Naive thymus-derived CD4-positive, alpha-beta T cell (primary cell): Measurements from ENCODE around the gene LPAR1. TPM values are rescaled to one million over a fixed set of nuclear protein-coding genes. Genes with fewer than 3 reads are reported as not detected.
"Not testable (repeated sequence)": the region's sequence is repeated elsewhere in the genome, so short reads cannot be mapped to it uniquely, and the experiment has no call there.

ENCODE experiments used
- ATAC-seq: fragments of 150-1000 bp; cut with Tn5 transposase; 2 replicates; pipeline ENCODE4 v1.10.0; 2021; ENCODE audit warnings: mild to moderate bottlenecking, moderate library complexity
- CTCF ChIA-PET: fragments of 350-600 bp; sonication (Branson Sonifier 250); formaldehyde crosslinking; loops from one replicate; lab custom pipeline; 2021; ENCODE audit warnings: antibody characterized with exemption; lab: Charles Lee
- POLR2A ChIA-PET: fragments of 350-600 bp; sonication (Branson Sonifier 250); formaldehyde crosslinking; loops from one replicate; lab custom pipeline; 2021; ENCODE audit warnings: antibody characterized with exemption, inconsistent platforms; lab: Charles Lee
- DNase-seq, 9 donors: peaks; one replicate each; pipeline versions ENCODE4 v3.0.0 to v3.0.0-alpha.2; 2020 to 2022; ENCODE audit warnings: mixed read lengths in 1 of 9
- H3K27ac ChIP-seq: one replicate; pipeline ENCODE4 v1.7.0; 2013; ENCODE audit warnings: mild to moderate bottlenecking, low read depth, low read length, moderate library complexity
- H3K27me3 ChIP-seq, 2 donors: one replicate each; pipeline ENCODE4 v1.7.0; 2013; ENCODE audit warnings: low read length in 2 of 2, mild to moderate bottlenecking in 2 of 2, moderate library complexity in 2 of 2; ENCODE audit not compliant: control insufficient read depth in 2 of 2, insufficient read depth in 2 of 2
- H3K36me3 ChIP-seq, 3 experiments: 1 replicate in 2 of 3; 2 replicates in 1 of 3; pipeline ENCODE4 v1.7.0; 2013; ENCODE audit warnings: low read length in 3 of 3, mild to moderate bottlenecking in 3 of 3, moderate library complexity in 1 of 3; ENCODE audit not compliant: insufficient read depth in 3 of 3, control insufficient read depth in 2 of 3
- H3K4me1 ChIP-seq, 2 donors: one replicate each; pipeline ENCODE4 v1.7.0; 2013; ENCODE audit warnings: low read length in 2 of 2, mild to moderate bottlenecking in 2 of 2, moderate library complexity in 1 of 2; ENCODE audit not compliant: control insufficient read depth in 2 of 2, insufficient read depth in 2 of 2
- H3K4me3 ChIP-seq: 2 replicates; pipeline ENCODE4 v1.7.0; 2013; ENCODE audit warnings: mild to moderate bottlenecking, low read length
- H3K9me3 ChIP-seq, 3 experiments: 1 replicate in 2 of 3; 2 replicates in 1 of 3; pipeline ENCODE4 v1.7.0; 2013; ENCODE audit warnings: low read length in 3 of 3; ENCODE audit not compliant: control insufficient read depth in 2 of 3
- H3K27ac Mint-ChIP-seq, 9 donors: one replicate each; pipeline ENCODE4 v1.8.0; 2020 to 2022; ENCODE audit warnings: mixed read lengths in 9 of 9, mild to moderate bottlenecking in 8 of 9, moderate library complexity in 5 of 9, inconsistent platforms in 2 of 9
- H3K27me3 Mint-ChIP-seq, 5 donors: one replicate each; pipeline ENCODE4 v1.8.0; 2021 to 2022; ENCODE audit warnings: mixed read lengths in 5 of 5, mild to moderate bottlenecking in 1 of 5
- H3K36me3 Mint-ChIP-seq, 5 donors: one replicate each; pipeline ENCODE4 v1.8.0; 2020 to 2022; ENCODE audit warnings: mixed read lengths in 5 of 5, mild to moderate bottlenecking in 3 of 5, inconsistent platforms in 1 of 5
- H3K4me1 Mint-ChIP-seq, 7 donors: one replicate each; pipeline ENCODE4 v1.8.0; 2020 to 2022; ENCODE audit warnings: mixed read lengths in 7 of 7, mild to moderate bottlenecking in 3 of 7, inconsistent platforms in 1 of 7
- H3K4me3 Mint-ChIP-seq, 10 donors: one replicate each; pipeline ENCODE4 v1.8.0; 2020 to 2022; ENCODE audit warnings: mild to moderate bottlenecking in 10 of 10, mixed read lengths in 10 of 10, moderate library complexity in 6 of 10, inconsistent platforms in 2 of 10
- H3K9me3 Mint-ChIP-seq, 11 donors: one replicate each; pipeline ENCODE4 v1.8.0; 2020 to 2022; ENCODE audit warnings: mixed read lengths in 11 of 11, mild to moderate bottlenecking in 4 of 11, inconsistent platforms in 1 of 11, moderate library complexity in 1 of 11
- intact Hi-C, 2 donors: fragments of 100-400 bp; cut with micrococcal nuclease; formaldehyde crosslinking; loops; one replicate each; pipeline ENCODE4 v1.15.1; 2023
- polyA plus RNA-seq, 2 donors: library from polyadenylated mRNA; unstranded; fragments of 300-500 nt; fragmentation: Illumina TruSeq; gene quantifications; one replicate each; pipeline ENCODE4 v1.2.3, GENCODE V29; 2021
- total RNA-seq, 6 experiments: library from RNA in 5 of 6; stranded (reverse) in 5 of 6; gene quantifications; 1 replicate in 5 of 6; 2 replicates in 1 of 6; pipeline ENCODE4 v1.2.3 and lab custom pipeline; 2021 to 2026

Gene LPAR1
- total and polyA plus RNA-seq, 7 experiments from 2014 or later = 0.13 to 1.9 (median 0.45) TPM; not detected in 4

- H3K36me3 ChIP-seq = no peaks in the 10 kb centered on the region
- H3K4me3 ChIP-seq = no peak overlapping the region
- H3K27me3 ChIP-seq = no peaks in the 10 kb centered on the region
- ATAC-seq (no peak), DNase-seq (no peak)
- ChIA-PET CTCF (no interaction called here), POLR2A (no interaction called here)
- no peaks in the 10 kb centered on the region for H3K36me3 Mint-ChIP-seq
- intact Hi-C loops = no loop called here
- H3K27ac Mint-ChIP-seq = no peak overlapping the region
- H3K9me3 ChIP-seq = no peaks in the 10 kb centered on the region
- no peak overlapping the region for H3K27ac ChIP-seq
- peaks cover 0 to 18% (median 8%) of the 10 kb centered on the region in 5 donors for H3K27me3 Mint-ChIP-seq
- no peaks in the 10 kb centered on the region for H3K4me1 ChIP-seq
- no peak overlapping the region for H3K4me3 Mint-ChIP-seq
- H3K4me1 Mint-ChIP-seq = peaks cover 0 to 4% (median 0%) of the 10 kb centered on the region in 7 donors
- peaks cover 0 to 15% (median 2%) of the 10 kb centered on the region in 11 donors for H3K9me3 Mint-ChIP-seq
Observed at GRCh38 chr9:111056538-111056937, 18.3 kb upstream of the LPAR1 start.

GRCh38 chr9:111052791-111053190 is 14.5 kb upstream of the LPAR1 start:
- H3K36me3 Mint-ChIP-seq = no peaks in the 10 kb centered on the region
- H3K27ac ChIP-seq = no peak overlapping the region
- peaks cover 0 to 4% (median 0%) of the 10 kb centered on the region in 5 donors for H3K27me3 Mint-ChIP-seq
- intact Hi-C loops = no loop called here
- ATAC-seq (no peak), DNase-seq (no peak)
- no peaks in the 10 kb centered on the region for H3K36me3 ChIP-seq
- no peak overlapping the region for H3K4me3 Mint-ChIP-seq
- H3K4me3 ChIP-seq = no peak overlapping the region
- no peak overlapping the region for H3K27ac Mint-ChIP-seq
- H3K4me1 Mint-ChIP-seq = peaks cover 0 to 1% (median 0%) of the 10 kb centered on the region in 7 donors
- ChIA-PET POLR2A (no interaction called here), CTCF (no interaction called here)
- no peaks in the 10 kb centered on the region for H3K9me3 ChIP-seq
- no peaks in the 10 kb centered on the region for H3K4me1 ChIP-seq
- peaks cover 0 to 7% (median 0%) of the 10 kb centered on the region in 11 donors for H3K9me3 Mint-ChIP-seq
- H3K27me3 ChIP-seq = no peaks in the 10 kb centered on the region

DNA sequence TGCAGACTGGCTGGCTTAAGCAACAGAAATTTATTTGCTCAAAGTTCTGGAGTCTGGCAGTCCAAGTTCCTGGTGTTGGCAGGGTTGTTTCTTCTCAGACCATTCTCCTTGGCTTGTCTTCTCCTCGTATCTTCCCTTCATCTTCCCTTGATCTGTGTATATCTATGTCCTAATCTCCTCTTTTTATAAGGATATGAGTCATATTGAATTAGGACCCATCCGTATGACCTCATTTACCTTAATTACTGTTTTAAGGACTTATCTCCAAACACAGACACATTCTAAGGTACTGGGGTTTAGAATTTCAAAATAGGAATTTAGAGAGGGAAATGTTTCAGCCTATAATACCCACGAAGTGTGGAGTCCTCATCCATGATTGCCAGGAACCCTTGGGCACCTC is 13.1 kb upstream of the LPAR1 start:
- H3K36me3 ChIP-seq = no peaks in the 10 kb centered on the region
- H3K4me1 Mint-ChIP-seq = peaks cover 0 to 1% (median 0%) of the 10 kb centered on the region in 7 donors
- no peak overlapping the region for H3K27ac ChIP-seq
- CTCF ChIA-PET = no interaction called here
- no peaks in the 10 kb centered on the region for H3K9me3 ChIP-seq
- no peak overlapping the region for H3K4me3 Mint-ChIP-seq
- POLR2A ChIA-PET = no interaction called here
- H3K27me3 ChIP-seq = no peaks in the 10 kb centered on the region
- peaks cover 0 to 16% (median 2%) of the 10 kb centered on the region in 11 donors for H3K9me3 Mint-ChIP-seq
- DNase-seq (no peak), ATAC-seq (no peak)
- H3K27me3 Mint-ChIP-seq = peaks cover 0 to 7% (median 0%) of the 10 kb centered on the region in 5 donors
- no peak overlapping the region for H3K27ac Mint-ChIP-seq
- no peaks in the 10 kb centered on the region for H3K4me1 ChIP-seq
- intact Hi-C loops = no loop called here
- no peak overlapping the region for H3K4me3 ChIP-seq
- H3K36me3 Mint-ChIP-seq = no peaks in the 10 kb centered on the region

DNA sequence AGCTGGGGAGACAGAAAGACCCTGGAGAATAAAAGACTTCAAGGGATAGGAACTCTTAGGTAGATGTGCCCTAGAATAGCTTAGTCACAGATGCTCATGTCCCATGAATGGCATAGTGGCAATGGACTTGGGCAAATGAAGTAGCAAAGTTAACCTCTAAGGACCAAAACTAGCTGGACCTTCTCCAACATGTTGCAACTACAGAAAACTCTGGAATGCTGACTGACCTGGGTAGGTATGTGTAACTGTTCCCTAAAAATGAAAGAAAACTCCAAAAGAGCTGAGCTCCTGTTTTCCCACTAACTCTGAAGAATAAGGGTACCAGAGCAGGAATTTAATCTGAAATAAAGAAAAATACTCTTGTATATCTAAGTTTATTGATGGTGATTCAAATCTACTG is 12.5 kb upstream of the LPAR1 start:
- CTCF ChIA-PET = no interaction called here
- no peak overlapping the region for H3K4me3 Mint-ChIP-seq
- peaks cover 0 to 8% (median 0%) of the 10 kb centered on the region in 5 donors for H3K27me3 Mint-ChIP-seq

GRCh38 chr9:111047287-111047686 is 9.0 kb upstream of the LPAR1 start:
- H3K4me3 Mint-ChIP-seq, H3K27me3 Mint-ChIP-seq, H3K27ac ChIP-seq, H3K9me3 ChIP-seq, ATAC-seq, CTCF ChIA-PET, POLR2A ChIA-PET, DNase-seq, intact Hi-C loops, H3K4me1 Mint-ChIP-seq, H3K36me3 Mint-ChIP-seq, H3K4me3 ChIP-seq, H3K4me1 ChIP-seq, H3K27ac Mint-ChIP-seq, H3K27me3 ChIP-seq, H3K36me3 ChIP-seq: not testable (repeated sequence)
- peaks cover 0 to 17% (median 2%) of the 10 kb centered on the region in 11 donors for H3K9me3 Mint-ChIP-seq

More for the DNA sequence above, 12.5 kb upstream of the LPAR1 start:
- Histone ChIP-seq H3K9me3 (no peaks in the 10 kb centered on the region), H3K36me3 (no peaks in the 10 kb centered on the region), H3K4me3 (no peak overlapping the region), H3K4me1 (no peaks in the 10 kb centered on the region), H3K27ac (no peak overlapping the region), H3K27me3 (no peaks in the 10 kb centered on the region)
- intact Hi-C loops = no loop called here
- POLR2A ChIA-PET = no interaction called here
- H3K27ac Mint-ChIP-seq = no peak overlapping the region
- DNase-seq (no peak), ATAC-seq (no peak)
- H3K4me1 Mint-ChIP-seq = peaks cover 0 to 1% (median 0%) of the 10 kb centered on the region in 7 donors
- H3K36me3 Mint-ChIP-seq = no peaks in the 10 kb centered on the region
- peaks cover 0 to 17% (median 2%) of the 10 kb centered on the region in 11 donors for H3K9me3 Mint-ChIP-seq

DNA sequence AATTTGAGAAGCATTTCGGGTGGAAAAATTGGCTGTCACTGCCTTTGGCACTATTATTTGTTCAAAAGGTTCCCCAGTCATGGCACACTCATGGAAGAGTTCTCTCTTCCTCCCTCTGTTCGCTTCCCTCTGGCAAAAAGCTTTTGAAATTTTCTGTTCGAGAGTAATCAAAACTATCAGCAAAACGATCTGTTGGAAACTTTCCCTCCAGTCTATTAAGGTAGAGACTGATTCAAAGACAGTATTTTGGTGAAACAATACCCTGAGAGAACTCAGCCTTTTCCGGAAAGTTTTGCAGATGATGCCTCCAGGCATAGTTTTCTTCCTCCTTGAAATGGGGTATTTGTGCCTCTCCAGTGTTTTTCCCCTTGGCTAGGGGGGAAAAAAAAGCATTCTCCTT is 3.6 kb upstream of the LPAR1 start:
- H3K36me3 Mint-ChIP-seq = peaks cover 0 to 6% (median 0%) of the 10 kb centered on the region in 5 donors
- Histone ChIP-seq H3K9me3 (no peaks in the 10 kb centered on the region), H3K36me3 (no peaks in the 10 kb centered on the region), H3K4me3 (no peak overlapping the region), H3K4me1 (no peaks in the 10 kb centered on the region), H3K27ac (no peak overlapping the region), H3K27me3 (no peaks in the 10 kb centered on the region)
- no peak overlapping the region for H3K4me3 Mint-ChIP-seq
- peaks cover 0 to 14% (median 11%) of the 10 kb centered on the region in 7 donors for H3K4me1 Mint-ChIP-seq
- CTCF ChIA-PET = no interaction called here
- H3K9me3 Mint-ChIP-seq = peaks cover 0 to 12% (median 3%) of the 10 kb centered on the region in 11 donors
- H3K27ac Mint-ChIP-seq = no peak overlapping the region
- POLR2A ChIA-PET = no interaction called here
- intact Hi-C loops = no loop called here
- H3K27me3 Mint-ChIP-seq = peaks cover 20 to 32% (median 25%) of the 10 kb centered on the region in 5 donors
- ATAC-seq = no peak
- DNase-seq = no peak

DNA sequence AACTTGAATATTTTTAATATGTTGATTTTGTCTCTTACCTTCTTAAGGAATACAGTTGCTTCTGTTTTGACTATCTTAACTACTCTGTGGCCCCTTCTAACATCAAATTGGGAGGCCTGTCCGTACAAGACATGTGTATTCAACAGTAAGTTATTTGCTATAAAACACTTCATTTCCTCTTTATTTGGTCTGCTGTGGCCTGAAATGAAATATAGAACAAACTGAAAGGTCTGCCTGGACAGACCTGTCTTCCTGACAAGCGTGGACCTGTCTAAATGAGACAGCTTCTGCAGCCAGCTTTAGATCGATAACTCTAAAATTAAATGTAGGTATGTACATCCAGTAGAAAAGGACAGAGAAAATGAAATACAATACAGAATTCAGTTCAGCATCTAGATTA is 2.2 kb upstream of the LPAR1 start:
- Mint-ChIP-seq H3K9me3 (peaks cover 0 to 11% (median 0%) of the 10 kb centered on the region in 11 donors), H3K27me3 (peaks cover 34 to 42% (median 39%) of the 10 kb centered on the region in 5 donors), H3K27ac (no peak overlapping the region), H3K4me1 (peaks cover 0 to 14% (median 12%) of the 10 kb centered on the region in 7 donors), H3K36me3 (peaks cover 0 to 6% (median 0%) of the 10 kb centered on the region in 5 donors), H3K4me3 (no peak overlapping the region)
- Histone ChIP-seq H3K27me3 (peaks cover 0 to 4% of the 10 kb centered on the region in 2 donors), H3K27ac (no peak overlapping the region), H3K36me3 (no peaks in the 10 kb centered on the region), H3K4me1 (no peaks in the 10 kb centered on the region), H3K4me3 (no peak overlapping the region), H3K9me3 (no peaks in the 10 kb centered on the region)
- CTCF ChIA-PET = no interaction called here
- POLR2A ChIA-PET = no interaction called here
- no peak for DNase-seq
- ATAC-seq = no peak
- intact Hi-C loops = no loop called here
